ENCODE measurements around the gene FLYWCH2.
A peak's percentile ranks its signal among the peaks of the same experiment; 100 is the strongest.

FLYWCH2 gene

GRCh38 chr16:2881783-2882649 lies 999 bp upstream of the FLYWCH2 start:
- no peak for DNase-seq (ENCODE audit: low spot score)

- no peak for DNase-seq (ENCODE audit: low spot score)
These were observed 468 bp downstream of the FLYWCH2 start for GRCh38 chr16:2883458-2883908.

DNA sequence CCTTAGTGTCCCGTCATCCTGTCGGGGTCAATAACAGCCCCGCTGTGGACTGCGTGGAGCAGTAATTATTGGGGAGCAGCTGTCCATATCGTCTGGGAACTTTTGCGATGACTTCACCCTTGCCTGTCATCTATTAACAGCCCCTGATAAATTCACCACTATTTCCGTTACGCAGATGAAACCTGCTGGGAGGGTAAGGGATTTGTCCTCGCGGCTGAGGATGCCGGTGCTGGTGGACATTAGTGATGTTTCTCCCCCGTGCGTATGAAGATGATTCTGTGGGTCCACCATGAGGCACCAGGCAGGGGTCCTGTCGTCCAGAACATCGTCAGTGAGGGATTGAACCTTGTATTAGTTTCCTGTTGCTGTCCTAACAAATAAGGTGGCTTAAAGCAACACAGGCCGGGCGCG lies 1.0 kb downstream of the FLYWCH2 start:
- no peak for DNase-seq (ENCODE audit: low spot score)

GRCh38 chr16:2894231-2894630 lies 11.2 kb downstream of the FLYWCH2 start:
- no peak for DNase-seq (ENCODE audit: low spot score)

DNA sequence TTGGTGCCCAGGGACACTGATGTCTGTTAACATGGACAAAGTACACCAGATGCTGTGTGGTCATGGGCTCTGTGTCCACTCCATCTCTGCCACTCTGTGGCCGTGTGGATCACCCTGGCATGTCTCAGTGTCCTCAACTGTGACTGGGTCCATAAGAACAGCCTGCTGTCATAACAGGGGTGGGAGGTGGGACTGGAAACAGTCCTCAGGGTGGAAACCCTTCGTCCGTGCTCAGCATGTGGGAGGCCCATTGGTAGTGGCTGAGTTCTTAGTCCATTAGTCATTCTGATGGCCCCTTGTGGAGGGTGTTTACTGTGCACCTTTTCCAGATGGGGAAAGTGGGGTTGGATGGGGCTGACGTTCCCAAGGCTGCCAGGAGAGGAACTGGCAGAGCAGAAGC lies 12.8 kb downstream of the FLYWCH2 start:
- DNase-seq (ENCODE audit: low spot score) = no peak

GRCh38 chr16:2896480-2897010 lies 13.5 kb downstream of the FLYWCH2 start:
- DNase-seq (ENCODE audit: low spot score) = no peak

DNA sequence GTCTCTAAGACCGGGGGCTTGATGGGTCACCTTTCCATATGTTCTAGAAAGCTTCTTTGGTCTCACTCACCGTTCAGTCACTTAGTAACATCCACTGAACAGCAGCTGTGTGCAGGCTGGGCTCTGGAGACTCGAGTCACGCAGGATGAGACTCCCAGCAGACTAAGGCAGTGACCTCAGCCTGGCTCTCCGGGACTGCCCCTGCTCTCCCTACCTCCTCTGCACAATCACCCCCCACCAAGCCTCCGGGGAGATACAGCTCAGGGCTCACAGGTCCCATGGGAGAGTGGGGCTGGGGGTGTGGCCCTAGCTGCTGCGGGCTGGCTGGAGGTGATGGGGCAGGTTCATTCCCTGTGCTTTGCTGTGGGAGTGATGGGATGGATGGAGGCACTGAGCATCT lies 14.1 kb downstream of the FLYWCH2 start:
- no peak for DNase-seq (ENCODE audit: low spot score)

- DNase-seq (ENCODE audit: low spot score) = no peak
These were observed 16.0 kb downstream of the FLYWCH2 start for GRCh38 chr16:2898831-2899563.

DNA sequence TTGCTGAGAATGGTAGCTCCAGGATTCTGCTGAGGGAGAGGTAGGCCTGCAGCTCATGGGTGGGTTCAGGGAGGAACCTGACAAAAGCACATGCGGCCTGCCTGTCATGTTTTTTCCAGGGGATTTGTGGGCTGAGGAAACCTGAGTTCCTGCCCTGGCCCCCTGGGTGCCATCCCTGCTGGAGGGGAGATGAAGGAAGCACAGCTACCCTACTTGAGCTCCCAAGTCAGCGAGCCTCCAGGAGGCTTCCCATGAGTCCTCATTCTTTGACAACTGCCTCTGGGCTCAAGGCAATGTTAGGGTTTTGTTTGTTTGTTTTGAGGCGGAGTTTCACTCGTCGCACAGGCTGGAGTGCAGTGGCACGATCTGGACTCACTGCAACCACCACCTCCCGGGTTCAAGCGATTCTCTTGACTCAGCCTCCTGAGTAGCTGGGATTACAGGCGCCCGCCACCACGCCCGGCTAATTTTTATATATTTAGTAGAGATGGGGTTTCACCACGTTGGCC lies 16.6 kb downstream of the FLYWCH2 start:
- no peak for DNase-seq (ENCODE audit: low spot score)

DNA sequence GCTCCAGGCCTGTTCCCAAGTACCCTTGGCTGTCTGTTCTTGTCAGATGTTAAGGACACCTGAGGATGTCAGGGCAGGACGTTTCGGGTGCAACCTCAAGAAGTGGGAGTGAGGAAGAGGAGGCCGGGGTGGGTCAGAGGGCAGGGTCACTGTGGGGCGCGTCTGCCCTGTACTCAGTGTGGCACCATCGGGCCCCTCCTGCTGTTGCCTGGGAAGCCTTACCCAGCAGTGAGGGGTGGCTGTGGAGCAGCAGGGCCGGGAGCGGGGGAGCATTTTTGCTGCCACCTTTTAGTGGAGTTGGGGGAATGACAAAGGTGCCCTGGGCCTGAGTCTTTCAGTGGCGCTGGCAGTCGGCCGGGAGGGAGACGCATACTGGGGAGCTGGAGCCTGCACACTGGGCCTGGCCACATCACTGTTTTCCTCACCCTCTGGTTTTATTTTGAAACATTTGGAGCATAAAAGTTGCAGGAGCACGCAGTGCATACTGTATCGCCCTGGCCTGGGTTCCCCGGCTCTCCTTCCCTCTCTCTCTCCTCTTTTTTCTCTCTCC lies 17.6 kb downstream of the FLYWCH2 start:
- no peak for DNase-seq (ENCODE audit: low spot score)

- DNase-seq (ENCODE audit: low spot score) = peak; percentile 33
These were observed 19.5 kb downstream of the FLYWCH2 start for GRCh38 chr16:2902337-2903130.

DNA sequence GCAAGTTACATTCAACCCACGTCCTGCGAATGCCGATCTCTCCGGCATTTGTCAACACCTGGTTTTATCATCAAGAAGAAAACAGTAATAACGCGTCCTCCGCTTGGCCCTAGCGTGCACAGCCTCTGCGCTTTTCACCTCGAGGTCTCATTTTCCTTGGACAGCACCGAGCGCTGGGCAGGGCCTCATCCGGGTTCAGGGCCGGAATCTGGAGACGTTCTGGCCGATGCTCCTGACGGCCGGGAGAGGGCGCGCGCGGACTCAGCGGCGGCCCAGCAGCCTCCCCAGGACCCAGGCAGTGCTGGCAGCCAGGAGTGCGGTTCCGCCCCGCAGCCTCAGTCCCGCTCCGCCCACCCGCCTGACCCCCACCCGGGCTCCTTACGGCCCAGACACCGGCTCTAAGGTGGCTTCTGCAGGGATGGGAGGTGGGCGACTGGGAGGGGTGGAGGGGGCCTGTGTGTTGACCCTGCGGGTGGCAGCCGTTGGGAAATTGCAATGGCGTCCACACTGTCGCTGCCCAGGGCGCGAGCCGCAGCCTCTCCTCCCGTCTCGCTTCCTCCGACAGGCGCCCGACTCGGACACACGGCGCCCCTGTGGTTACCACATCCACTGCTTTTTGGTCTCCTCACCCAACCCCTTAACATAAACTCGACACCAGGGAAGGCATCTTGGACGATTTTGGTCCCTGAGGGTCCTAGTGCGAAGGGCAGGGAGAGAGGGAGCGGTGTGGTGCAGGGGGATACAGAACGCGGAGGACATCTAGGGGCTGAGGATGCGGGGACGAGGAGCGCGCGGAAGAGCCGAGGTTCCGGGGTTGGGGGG lies 21.3 kb downstream of the FLYWCH2 start:
- DNase-seq (ENCODE audit: low spot score) = peak; percentile 93

- DNase-seq (ENCODE audit: low spot score) = no peak
These were observed 21.9 kb downstream of the FLYWCH2 start for GRCh38 chr16:2904922-2905240.

DNA sequence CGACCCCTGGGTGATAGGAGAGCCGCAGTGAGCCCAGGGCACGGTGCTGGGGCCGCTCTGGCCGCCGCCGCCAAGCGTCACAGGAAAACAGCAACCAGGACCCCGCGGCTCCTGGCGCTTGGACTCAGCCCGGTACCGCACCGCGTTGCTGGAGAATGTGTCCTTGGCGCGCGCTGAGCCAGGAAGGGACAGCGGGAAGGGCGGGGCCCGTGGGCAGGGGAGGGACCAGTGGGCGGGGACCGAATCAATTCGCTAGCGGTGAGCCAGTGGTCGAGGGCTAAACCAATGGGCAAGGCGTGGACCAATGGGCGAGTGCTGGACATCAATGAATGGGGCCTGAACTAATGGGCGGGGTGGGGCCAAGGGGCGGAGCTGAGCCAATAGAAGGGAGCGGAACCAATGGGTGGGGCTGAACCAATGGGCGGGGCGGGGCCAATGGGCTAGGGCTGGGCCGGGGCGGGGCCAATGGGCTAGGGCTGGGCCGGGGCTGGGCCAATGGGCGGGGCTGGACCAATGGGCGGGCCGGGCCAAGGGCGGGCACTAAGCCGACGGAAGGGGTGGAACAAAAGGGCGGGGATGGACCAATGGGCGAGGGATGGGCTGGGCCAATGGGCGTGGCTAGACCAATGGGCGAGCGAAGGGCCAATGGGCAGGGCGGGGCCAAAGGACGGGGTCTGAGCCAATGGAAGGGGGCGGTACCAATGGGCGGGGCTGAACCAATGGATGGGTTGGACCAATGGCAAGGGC lies 22.4 kb downstream of the FLYWCH2 start:
- peak; percentile 97 for DNase-seq (ENCODE audit: low spot score)

- no peak for DNase-seq (ENCODE audit: low spot score)
These were observed 23.0 kb downstream of the FLYWCH2 start for GRCh38 chr16:2905988-2906387.

DNA sequence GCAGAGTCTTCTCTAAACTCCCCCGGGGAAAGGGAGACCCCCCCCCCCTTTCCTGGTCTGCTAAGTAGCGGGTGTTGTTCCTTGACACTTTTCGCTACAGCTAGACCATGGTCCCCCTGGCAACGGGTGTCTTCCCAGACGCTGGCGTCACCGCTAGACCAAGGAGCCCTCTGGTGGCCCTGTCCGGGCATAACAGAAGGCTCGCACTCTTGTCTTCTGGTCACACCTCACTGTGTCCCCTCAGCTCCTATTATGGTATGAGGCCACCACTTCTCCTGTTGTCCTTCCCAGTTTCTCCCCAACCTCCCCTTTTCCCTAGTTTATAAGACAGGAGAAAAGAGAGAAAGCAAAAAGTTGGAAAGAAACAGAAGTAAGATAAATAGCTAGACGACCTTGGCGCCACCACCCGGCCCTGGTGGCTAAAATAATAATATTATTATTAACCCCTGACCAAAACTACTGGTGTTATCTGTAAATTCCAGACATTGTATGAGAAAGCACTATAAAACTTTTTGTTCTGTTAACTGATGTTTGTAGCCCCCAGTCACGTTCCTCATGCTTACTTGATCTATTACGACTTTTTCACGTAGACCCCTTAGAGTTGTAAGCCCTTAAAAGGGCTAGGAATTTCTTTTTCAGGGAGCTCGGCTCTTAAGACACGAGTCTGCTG lies 24.2 kb downstream of the FLYWCH2 start:
- DNase-seq (ENCODE audit: low spot score) = peak; percentile 59

GRCh38 chr16:2910441-2910969 lies 27.5 kb downstream of the FLYWCH2 start:
- DNase-seq (ENCODE audit: low spot score) = no peak

DNA sequence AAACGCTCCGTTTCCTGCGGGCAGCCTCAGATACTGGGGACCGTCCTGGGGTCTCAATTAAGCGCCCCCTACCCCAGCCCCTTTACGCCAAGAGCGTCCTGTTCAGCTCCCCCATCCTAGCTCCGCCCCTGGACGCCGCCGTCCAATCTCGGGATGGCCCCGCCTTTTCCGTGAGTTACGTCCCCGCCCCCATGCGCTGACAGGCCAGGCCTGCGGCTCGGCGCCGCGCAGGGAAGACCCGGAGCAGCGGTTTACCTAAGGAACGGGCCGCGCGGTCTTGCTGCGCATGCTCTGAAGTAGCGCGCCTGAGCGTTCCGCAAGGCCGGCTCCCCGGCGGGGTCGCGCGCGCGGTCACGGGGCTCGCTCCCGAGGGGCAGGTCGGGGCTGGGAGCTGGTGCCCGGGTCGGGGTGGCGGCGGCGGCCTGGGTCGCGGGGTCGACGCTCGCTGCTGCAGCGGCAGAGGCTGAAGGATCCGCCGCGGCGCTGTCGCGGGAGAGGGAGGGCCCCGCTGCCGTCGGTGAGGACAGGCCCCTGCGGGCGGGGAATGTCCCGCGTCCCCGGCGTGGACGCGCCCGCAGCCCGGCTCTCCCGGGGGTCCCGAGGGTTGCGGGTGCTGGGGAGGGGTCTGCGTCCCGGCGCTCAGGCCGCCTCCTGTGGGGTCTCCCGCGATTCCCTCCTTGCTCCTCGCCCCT lies 28.8 kb downstream of the FLYWCH2 start, which contains the start of gene FLYWCH1:
Gene FLYWCH1, plus strand, starts transcription at position 294 of the 692 bp plus-strand sequence. CDS start 17,755 bp downstream, outside the sequence.
- peak; percentile 98 for DNase-seq (ENCODE audit: low spot score)
